Measurements from ENCODE around the gene PRKAR1B.
A peak's percentile ranks its signal among the peaks of the same experiment; 100 is the strongest.

PRKAR1B gene

GRCh38 chr7:729140-730000 is 2.3 kb upstream of the PRKAR1B start:
- H3K36me3 ChIP-seq (ENCODE audit: insufficient read depth, low read length): peaks cover 6% of the 10 kb centered on the region; the same call in 1 of the 2 replicates
- TF ChIP-seq CTCF (conservative IDR thresholded peaks at IDR 0.05; ENCODE audit: low read length) (no peak), EZH2phosphoT487 (IDR thresholded peaks at IDR 0.05; ENCODE audit: borderline replicate concordance) (no peak)

GRCh38 chr7:728602-729001 is 1.5 kb upstream of the PRKAR1B start:
- Histone ChIP-seq H3K4me3 (ENCODE audit: low read length, poor library complexity, severe bottlenecking) (peak overlapping the region; percentile 95), H3K79me2 (ENCODE audit: insufficient read depth, low read length) (peaks cover 31% of the 10 kb centered on the region), H3K4me1 (ENCODE audit: insufficient read depth, low read length, poor library complexity, severe bottlenecking) (peaks cover 21% of the 10 kb centered on the region), H3K36me3 (ENCODE audit: insufficient read depth, low read length) (no peaks in the 10 kb centered on the region; the same call in 1 of the 2 replicates), H3K9me3 (ENCODE audit: insufficient read depth, low read depth, low read length) (no peaks in the 10 kb centered on the region), H4K20me1 (ENCODE audit: insufficient read depth, low read length, poor library complexity, severe bottlenecking) (no peaks in the 10 kb centered on the region), H3K27me3 (ENCODE audit: insufficient read depth, low read length, poor library complexity, severe bottlenecking) (no peaks in the 10 kb centered on the region), H2AFZ (ENCODE audit: low read length) (no peak overlapping the region), H3K4me2 (ENCODE audit: low read depth, low read length, poor library complexity, severe bottlenecking) (peak overlapping the region; percentile 89), H3F3A (ENCODE audit: low read depth) (no peaks in the 10 kb centered on the region), H3K9ac (ENCODE audit: low read depth, low read length, poor library complexity, severe bottlenecking) (peak overlapping the region; percentile 66), H3K9me2 (replicated peaks; ENCODE audit: low read depth, low read length) (no peaks in the 10 kb centered on the region)
- no peak for TF ChIP-seq CTCF (conservative IDR thresholded peaks at IDR 0.05; ENCODE audit: low read length)
- TF ChIP-seq EZH2phosphoT487 (IDR thresholded peaks at IDR 0.05; ENCODE audit: borderline replicate concordance): no peak

More at GRCh38 chr7:729140-730000, 2.3 kb upstream of the PRKAR1B start:
- H4K20me1 ChIP-seq (ENCODE audit: insufficient read depth, low read length, poor library complexity, severe bottlenecking): no peaks in the 10 kb centered on the region
- no peaks in the 10 kb centered on the region for H3K9me2 ChIP-seq (replicated peaks; ENCODE audit: low read depth, low read length)
- peak overlapping the region; percentile 89 for H3K4me2 ChIP-seq (ENCODE audit: low read depth, low read length, poor library complexity, severe bottlenecking)
- H3K79me2 ChIP-seq (ENCODE audit: insufficient read depth, low read length): peaks cover 31% of the 10 kb centered on the region
- H2AFZ ChIP-seq (ENCODE audit: low read length): no peak overlapping the region
- no peak overlapping the region for H3K9ac ChIP-seq (ENCODE audit: low read depth, low read length, poor library complexity, severe bottlenecking)
- no peaks in the 10 kb centered on the region for H3K9me3 ChIP-seq (ENCODE audit: insufficient read depth, low read depth, low read length)
- no peak overlapping the region for H3K4me3 ChIP-seq (ENCODE audit: low read length, poor library complexity, severe bottlenecking)
- peaks cover 21% of the 10 kb centered on the region for H3K4me1 ChIP-seq (ENCODE audit: insufficient read depth, low read length, poor library complexity, severe bottlenecking)
- no peaks in the 10 kb centered on the region for H3K27me3 ChIP-seq (ENCODE audit: insufficient read depth, low read length, poor library complexity, severe bottlenecking)
- H3F3A ChIP-seq (ENCODE audit: low read depth): no peaks in the 10 kb centered on the region

- no peak for TF ChIP-seq CTCF (conservative IDR thresholded peaks at IDR 0.05; ENCODE audit: low read length)
- no peak for TF ChIP-seq EZH2phosphoT487 (IDR thresholded peaks at IDR 0.05; ENCODE audit: borderline replicate concordance)
- Histone ChIP-seq H2AFZ (ENCODE audit: low read length) (no peak overlapping the region), H3K9ac (ENCODE audit: low read depth, low read length, poor library complexity, severe bottlenecking) (peak overlapping the region; percentile 66), H3K9me3 (ENCODE audit: insufficient read depth, low read depth, low read length) (0 out of 2 replicates have a peak, but pooled peaks cover 3% of the 10 kb centered on the region), H3K4me1 (ENCODE audit: insufficient read depth, low read length, poor library complexity, severe bottlenecking) (peaks cover 21% of the 10 kb centered on the region), H4K20me1 (ENCODE audit: insufficient read depth, low read length, poor library complexity, severe bottlenecking) (no peaks in the 10 kb centered on the region), H3K4me2 (ENCODE audit: low read depth, low read length, poor library complexity, severe bottlenecking) (peak overlapping the region; percentile 89), H3K4me3 (ENCODE audit: low read length, poor library complexity, severe bottlenecking) (peak overlapping the region; percentile 95), H3F3A (ENCODE audit: low read depth) (no peaks in the 10 kb centered on the region), H3K36me3 (ENCODE audit: insufficient read depth, low read length) (no peaks in the 10 kb centered on the region; the same call in 1 of the 2 replicates), H3K27me3 (ENCODE audit: insufficient read depth, low read length, poor library complexity, severe bottlenecking) (no peaks in the 10 kb centered on the region), H3K79me2 (ENCODE audit: insufficient read depth, low read length) (peaks cover 31% of the 10 kb centered on the region), H3K9me2 (replicated peaks; ENCODE audit: low read depth, low read length) (no peaks in the 10 kb centered on the region)
Observed at GRCh38 chr7:727806-728460, 852 bp upstream of the PRKAR1B start.

Measured in Loucy (cell line).